HEK293 (cell line): Measurements from ENCODE around the gene EPS8L3.

Experiments used
- CTCF ChIP-seq: fragments of 450-650 bp; formaldehyde crosslinking; IDR thresholded peaks from 2 replicates; pipeline ENCODE4 v1.5.1; 2016; ENCODE audit warnings: missing biosample characterization, missing genetic modification characterization
- GFI1B ChIP-seq: fragments of 450-650 bp; formaldehyde crosslinking; IDR thresholded peaks from 2 replicates; pipeline ENCODE4 v1.5.1; 2016; ENCODE audit warnings: missing biosample characterization, missing genetic modification characterization
- KLF10 ChIP-seq: fragments of 450-650 bp; IDR thresholded peaks from 2 replicates; pipeline ENCODE4 v1.5.1; 2018; ENCODE audit warnings: missing biosample characterization, mild to moderate bottlenecking, missing genetic modification characterization
- SP2 ChIP-seq: fragments of 450-650 bp; formaldehyde crosslinking; IDR thresholded peaks from 2 replicates; pipeline ENCODE4 v1.5.1; 2016; ENCODE audit warnings: missing biosample characterization, missing genetic modification characterization
- YY1 ChIP-seq: fragments of 450-650 bp; formaldehyde crosslinking; IDR thresholded peaks from 2 replicates; pipeline ENCODE4 v1.5.1; 2018; ENCODE audit warnings: missing biosample characterization, missing genetic modification characterization
- ZBTB49 ChIP-seq: fragments of 450-650 bp; formaldehyde crosslinking; IDR thresholded peaks from 2 replicates; pipeline ENCODE4 v1.5.1; 2016; ENCODE audit warnings: missing biosample characterization, missing genetic modification characterization, low read depth
- ZNF214 ChIP-seq: fragments of 450-650 bp; formaldehyde crosslinking; IDR thresholded peaks from 2 replicates; pipeline ENCODE4 v1.5.1; 2017; ENCODE audit warnings: missing biosample characterization, mild to moderate bottlenecking, missing genetic modification characterization, borderline replicate concordance
- ZNF280D ChIP-seq: fragments of 450-650 bp; formaldehyde crosslinking; IDR thresholded peaks from 2 replicates; pipeline ENCODE4 v1.5.1; 2016; ENCODE audit warnings: missing biosample characterization, missing genetic modification characterization
- ZNF292 ChIP-seq: fragments of 450-650 bp; formaldehyde crosslinking; IDR thresholded peaks from 2 replicates; pipeline ENCODE4 v1.5.1; 2016; ENCODE audit warnings: low read depth, missing biosample characterization, missing genetic modification characterization, borderline replicate concordance
- ZNF354C ChIP-seq: fragments of 450-650 bp; formaldehyde crosslinking; IDR thresholded peaks from 2 replicates; pipeline ENCODE4 v1.5.1; 2016; ENCODE audit warnings: missing biosample characterization, missing genetic modification characterization, low read depth, borderline replicate concordance
- ZNF549 ChIP-seq: fragments of 450-650 bp; IDR thresholded peaks from 2 replicates; pipeline ENCODE4 v1.5.1; 2018; ENCODE audit warnings: missing biosample characterization, missing genetic modification characterization, mild to moderate bottlenecking, inconsistent platforms, moderate library complexity
- ZNF639 ChIP-seq: fragments of 450-650 bp; formaldehyde crosslinking; IDR thresholded peaks from 2 replicates; pipeline ENCODE4 v1.5.1; 2016; ENCODE audit warnings: missing biosample characterization, missing genetic modification characterization
- ZNF76 ChIP-seq: fragments of 450-650 bp; formaldehyde crosslinking; IDR thresholded peaks from 2 replicates; pipeline ENCODE4; 2016; ENCODE audit warnings: low read depth, missing biosample characterization, missing genetic modification characterization, borderline replicate concordance
- ZNF791 ChIP-seq: fragments of 450-650 bp; formaldehyde crosslinking; IDR thresholded peaks from 2 replicates; pipeline ENCODE4 v1.5.1; 2016; ENCODE audit warnings: missing biosample characterization, missing genetic modification characterization

- TF ChIP-seq CTCF (tag by site-specific recombination) (peak; percentile 32), ZNF354C (tag by site-specific recombination) (no peak), YY1 (tag by site-specific recombination) (no peak), ZBTB49 (no peak), ZNF76 (no peak), ZNF280D (tag by site-specific recombination) (no peak), ZNF214 (tag by site-specific recombination) (no peak), ZNF549 (no peak), ZNF791 (tag by site-specific recombination) (no peak), ZNF639 (tag by site-specific recombination) (no peak), SP2 (no peak), GFI1B (no peak), KLF10 (tag by site-specific recombination) (no peak), ZNF292 (tag by site-specific recombination) (no peak)
Observed at GRCh38 chr1:109718495-109718894, 45.2 kb downstream of the EPS8L3 start.
